SK-N-SH treated with all-trans-retinoic acid at 6 μM for 48 hours (cell line): ENCODE data around the gene SPATA6L.

Experiments
- ATAC-seq: fragments of 200-7000 bp; cut with Tn5 transposase; 3 replicates; pipeline ENCODE4 v1.9.1; 2020; ENCODE audit warnings: mild to moderate bottlenecking, moderate library complexity
- ARNTL ChIP-seq: fragments of 450-650 bp; formaldehyde crosslinking; IDR thresholded peaks from 2 replicates; pipeline ENCODE4 v1.5.0; 2020; ENCODE audit warnings: low read depth, mild to moderate bottlenecking, moderate library complexity, borderline replicate concordance
- BACH2 ChIP-seq: fragments of 250-450 bp; sonication (Bioruptor Pico); IDR thresholded peaks from 2 replicates; pipeline ENCODE4 v1.9.0; 2021; ENCODE audit warnings: mild to moderate bottlenecking, borderline replicate concordance
- CSDC2 ChIP-seq: fragments of 250-450 bp; sonication (Bioruptor Pico); IDR thresholded peaks from 2 replicates; pipeline ENCODE4 v1.5.0; 2020; ENCODE audit warnings: mild to moderate bottlenecking, moderate library complexity
- ESRRG ChIP-seq: fragments of 250-450 bp; sonication (Bioruptor Pico); IDR thresholded peaks from 2 replicates; pipeline ENCODE4 v1.6.1; 2021; ENCODE audit warnings: mild to moderate bottlenecking
- GLIS3 ChIP-seq: fragments of 250-450 bp; sonication (Bioruptor Pico); IDR thresholded peaks from 2 replicates; pipeline ENCODE4 v1.5.0; 2020; ENCODE audit warnings: mild to moderate bottlenecking, moderate library complexity
- ISL1 ChIP-seq: fragments of 250-450 bp; sonication (Bioruptor Pico); IDR thresholded peaks from 2 replicates; pipeline ENCODE4 v2.1.2; 2022; ENCODE audit warnings: mild to moderate bottlenecking, moderate library complexity
- OSR1 ChIP-seq: fragments of 250-450 bp; sonication (Bioruptor Pico); IDR thresholded peaks from 2 replicates; pipeline ENCODE4 v1.8.0; 2022; ENCODE audit warnings: moderate library complexity, mild to moderate bottlenecking, inconsistent platforms
- PPARA ChIP-seq: fragments of 250-450 bp; sonication (Bioruptor Pico); IDR thresholded peaks from 2 replicates; pipeline ENCODE4 v1.5.0; 2020; ENCODE audit warnings: mild to moderate bottlenecking, borderline replicate concordance
- RARB ChIP-seq: fragments of 250-450 bp; sonication (Bioruptor Pico); IDR thresholded peaks from 2 replicates; pipeline ENCODE4 v1.8.0; 2021; ENCODE audit warnings: mild to moderate bottlenecking, moderate library complexity
- SNAI2 ChIP-seq: fragments of 250-450 bp; sonication (Bioruptor Pico); IDR thresholded peaks from 2 replicates; pipeline ENCODE4 v1.5.0; 2020; ENCODE audit warnings: mild to moderate bottlenecking, moderate library complexity
- TCF4 ChIP-seq: fragments of 250-450 bp; sonication (Bioruptor Pico); IDR thresholded peaks from 2 replicates; pipeline ENCODE4 v1.8.0; 2021; ENCODE audit warnings: mild to moderate bottlenecking, moderate library complexity, borderline replicate concordance
- TOX ChIP-seq: fragments of 250-450 bp; sonication (Bioruptor Pico); IDR thresholded peaks from 2 replicates; pipeline ENCODE4 v1.8.0; 2021; ENCODE audit warnings: mild to moderate bottlenecking, moderate library complexity, borderline replicate concordance
- ZC3H10 ChIP-seq: fragments of 250-450 bp; sonication (Bioruptor Pico); IDR thresholded peaks from 2 replicates; pipeline ENCODE4 v1.5.1; 2021; ENCODE audit warnings: mild to moderate bottlenecking, moderate library complexity
- ZFP3 ChIP-seq: fragments of 250-450 bp; sonication (Bioruptor Pico); IDR thresholded peaks from 2 replicates; pipeline ENCODE4 v1.5.0; 2020; ENCODE audit warnings: mild to moderate bottlenecking, moderate library complexity
- ZFP30 ChIP-seq: fragments of 450-650 bp; formaldehyde crosslinking; IDR thresholded peaks from 2 replicates; pipeline ENCODE4 v1.5.0; 2022; ENCODE audit warnings: mild to moderate bottlenecking, moderate library complexity
- ZNF565 ChIP-seq: fragments of 450-650 bp; formaldehyde crosslinking; conservative IDR thresholded peaks from 2 replicates; pipeline ENCODE4 v1.5.0; 2020; ENCODE audit warnings: low read depth, mild to moderate bottlenecking, moderate library complexity
- ZNF70 ChIP-seq: fragments of 450-650 bp; formaldehyde crosslinking; IDR thresholded peaks from 2 replicates; pipeline ENCODE4 v1.5.0; 2020; ENCODE audit warnings: mild to moderate bottlenecking, moderate library complexity
- ZNF8 ChIP-seq: fragments of 450-650 bp; formaldehyde crosslinking; IDR thresholded peaks from 2 replicates; pipeline ENCODE4 v1.5.0; 2020; ENCODE audit warnings: mild to moderate bottlenecking, moderate library complexity
- TF ChIP-seq, protein P1 (sequence below): fragments of 250-450 bp; sonication (Bioruptor Pico); IDR thresholded peaks from 2 replicates; pipeline ENCODE4 v1.5.1; 2021; ENCODE audit warnings: mild to moderate bottlenecking, moderate library complexity
- TF ChIP-seq, protein P2 (sequence below): fragments of 250-450 bp; sonication (Bioruptor Pico); IDR thresholded peaks from 2 replicates; pipeline ENCODE4 v1.8.0; 2020; ENCODE audit warnings: mild to moderate bottlenecking, moderate library complexity, borderline replicate concordance
- TF ChIP-seq, protein P3 (sequence below): fragments of 250-450 bp; sonication (Bioruptor Pico); IDR thresholded peaks from 2 replicates; pipeline ENCODE4 v1.5.0; 2020; ENCODE audit warnings: mild to moderate bottlenecking, moderate library complexity
- TF ChIP-seq, protein P4 (sequence below): fragments of 250-450 bp; sonication (Bioruptor Pico); IDR thresholded peaks from 2 replicates; pipeline ENCODE4 v1.5.1; 2020; ENCODE audit warnings: low read depth, mild to moderate bottlenecking, moderate library complexity
- TF ChIP-seq, protein P5 (sequence below): fragments of 250-450 bp; sonication (Bioruptor Pico); IDR thresholded peaks from 2 replicates; pipeline ENCODE4 v1.8.0; 2021; ENCODE audit warnings: low read depth, mild to moderate bottlenecking, moderate library complexity, borderline replicate concordance

SPATA6L gene

DNA sequence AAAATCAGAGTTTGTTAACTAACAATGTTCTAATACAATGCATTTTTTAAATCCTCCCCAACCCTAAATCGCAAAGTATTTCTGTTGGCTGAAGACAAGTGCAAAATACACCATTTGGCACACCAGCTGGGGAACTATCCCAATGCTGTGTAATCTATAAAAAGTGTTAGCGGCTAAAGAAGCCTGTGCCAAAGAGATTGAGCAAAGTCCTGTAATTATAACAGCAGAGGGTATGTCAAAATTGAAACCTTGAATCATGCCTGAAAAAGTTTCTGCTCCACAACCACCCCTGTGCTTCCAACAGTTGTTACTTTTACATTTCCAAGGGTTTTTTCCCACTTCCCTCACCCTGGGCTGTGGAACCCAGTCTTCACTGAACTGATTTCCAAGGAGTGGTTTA, 87.3 kb downstream of the SPATA6L start:
- no peak for ATAC-seq
- TF ChIP-seq, protein P1, sequence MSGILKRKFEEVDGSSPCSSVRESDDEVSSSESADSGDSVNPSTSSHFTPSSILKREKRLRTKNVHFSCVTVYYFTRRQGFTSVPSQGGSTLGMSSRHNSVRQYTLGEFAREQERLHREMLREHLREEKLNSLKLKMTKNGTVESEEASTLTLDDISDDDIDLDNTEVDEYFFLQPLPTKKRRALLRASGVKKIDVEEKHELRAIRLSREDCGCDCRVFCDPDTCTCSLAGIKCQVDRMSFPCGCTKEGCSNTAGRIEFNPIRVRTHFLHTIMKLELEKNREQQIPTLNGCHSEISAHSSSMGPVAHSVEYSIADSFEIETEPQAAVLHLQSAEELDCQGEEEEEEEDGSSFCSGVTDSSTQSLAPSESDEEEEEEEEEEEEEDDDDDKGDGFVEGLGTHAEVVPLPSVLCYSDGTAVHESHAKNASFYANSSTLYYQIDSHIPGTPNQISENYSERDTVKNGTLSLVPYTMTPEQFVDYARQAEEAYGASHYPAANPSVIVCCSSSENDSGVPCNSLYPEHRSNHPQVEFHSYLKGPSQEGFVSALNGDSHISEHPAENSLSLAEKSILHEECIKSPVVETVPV (CRISPR knock-in tag) = no peak
- TF ChIP-seq OSR1 (CRISPR knock-in tag) = no peak
- no peak for TF ChIP-seq ZNF8 (CRISPR knock-in tag)
- no peak for TF ChIP-seq ISL1 (CRISPR knock-in tag)
- TF ChIP-seq CSDC2 = no peak
- TF ChIP-seq, protein P2, sequence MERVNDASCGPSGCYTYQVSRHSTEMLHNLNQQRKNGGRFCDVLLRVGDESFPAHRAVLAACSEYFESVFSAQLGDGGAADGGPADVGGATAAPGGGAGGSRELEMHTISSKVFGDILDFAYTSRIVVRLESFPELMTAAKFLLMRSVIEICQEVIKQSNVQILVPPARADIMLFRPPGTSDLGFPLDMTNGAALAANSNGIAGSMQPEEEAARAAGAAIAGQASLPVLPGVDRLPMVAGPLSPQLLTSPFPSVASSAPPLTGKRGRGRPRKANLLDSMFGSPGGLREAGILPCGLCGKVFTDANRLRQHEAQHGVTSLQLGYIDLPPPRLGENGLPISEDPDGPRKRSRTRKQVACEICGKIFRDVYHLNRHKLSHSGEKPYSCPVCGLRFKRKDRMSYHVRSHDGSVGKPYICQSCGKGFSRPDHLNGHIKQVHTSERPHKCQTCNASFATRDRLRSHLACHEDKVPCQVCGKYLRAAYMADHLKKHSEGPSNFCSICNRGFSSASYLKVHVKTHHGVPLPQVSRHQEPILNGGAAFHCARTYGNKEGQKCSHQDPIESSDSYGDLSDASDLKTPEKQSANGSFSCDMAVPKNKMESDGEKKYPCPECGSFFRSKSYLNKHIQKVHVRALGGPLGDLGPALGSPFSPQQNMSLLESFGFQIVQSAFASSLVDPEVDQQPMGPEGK (CRISPR knock-in tag) = no peak
- TF ChIP-seq ESRRG = no peak
- no peak for TF ChIP-seq ZNF70 (CRISPR knock-in tag)
- TF ChIP-seq TOX (CRISPR knock-in tag) = no peak
- TF ChIP-seq ZNF565 (CRISPR knock-in tag) = no peak
- TF ChIP-seq ARNTL (CRISPR knock-in tag) = no peak
- TF ChIP-seq, protein P3, sequence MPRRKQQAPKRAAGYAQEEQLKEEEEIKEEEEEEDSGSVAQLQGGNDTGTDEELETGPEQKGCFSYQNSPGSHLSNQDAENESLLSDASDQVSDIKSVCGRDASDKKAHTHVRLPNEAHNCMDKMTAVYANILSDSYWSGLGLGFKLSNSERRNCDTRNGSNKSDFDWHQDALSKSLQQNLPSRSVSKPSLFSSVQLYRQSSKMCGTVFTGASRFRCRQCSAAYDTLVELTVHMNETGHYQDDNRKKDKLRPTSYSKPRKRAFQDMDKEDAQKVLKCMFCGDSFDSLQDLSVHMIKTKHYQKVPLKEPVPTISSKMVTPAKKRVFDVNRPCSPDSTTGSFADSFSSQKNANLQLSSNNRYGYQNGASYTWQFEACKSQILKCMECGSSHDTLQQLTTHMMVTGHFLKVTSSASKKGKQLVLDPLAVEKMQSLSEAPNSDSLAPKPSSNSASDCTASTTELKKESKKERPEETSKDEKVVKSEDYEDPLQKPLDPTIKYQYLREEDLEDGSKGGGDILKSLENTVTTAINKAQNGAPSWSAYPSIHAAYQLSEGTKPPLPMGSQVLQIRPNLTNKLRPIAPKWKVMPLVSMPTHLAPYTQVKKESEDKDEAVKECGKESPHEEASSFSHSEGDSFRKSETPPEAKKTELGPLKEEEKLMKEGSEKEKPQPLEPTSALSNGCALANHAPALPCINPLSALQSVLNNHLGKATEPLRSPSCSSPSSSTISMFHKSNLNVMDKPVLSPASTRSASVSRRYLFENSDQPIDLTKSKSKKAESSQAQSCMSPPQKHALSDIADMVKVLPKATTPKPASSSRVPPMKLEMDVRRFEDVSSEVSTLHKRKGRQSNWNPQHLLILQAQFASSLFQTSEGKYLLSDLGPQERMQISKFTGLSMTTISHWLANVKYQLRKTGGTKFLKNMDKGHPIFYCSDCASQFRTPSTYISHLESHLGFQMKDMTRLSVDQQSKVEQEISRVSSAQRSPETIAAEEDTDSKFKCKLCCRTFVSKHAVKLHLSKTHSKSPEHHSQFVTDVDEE (CRISPR knock-in tag) = no peak
- TF ChIP-seq ZC3H10 (CRISPR knock-in tag) = no peak
- TF ChIP-seq ZFP30 = no peak
- no peak for TF ChIP-seq RARB (CRISPR knock-in tag)
- no peak for TF ChIP-seq TCF4 (CRISPR knock-in tag)

DNA sequence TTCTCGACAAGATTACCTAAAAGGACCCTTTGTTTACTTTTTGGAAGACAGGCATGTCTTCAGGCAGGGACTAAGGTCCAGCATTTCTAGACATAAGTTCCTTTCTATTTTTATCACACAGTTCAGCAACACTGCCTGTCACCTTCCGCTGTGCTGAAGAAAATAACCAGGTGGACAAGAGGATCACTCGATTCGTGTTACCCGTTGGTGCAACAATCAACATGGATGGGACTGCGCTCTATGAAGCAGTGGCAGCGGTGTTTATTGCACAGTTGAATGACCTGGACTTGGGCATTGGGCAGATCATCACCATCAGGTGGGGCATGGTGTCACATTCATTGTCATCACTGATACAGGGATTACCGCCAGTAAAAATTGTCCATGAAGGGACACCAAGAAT, 89.8 kb downstream of the SPATA6L start:
- no peak for ATAC-seq
- TF ChIP-seq ZFP3 (CRISPR knock-in tag) (no peak), BACH2 (no peak), ZC3H10 (CRISPR knock-in tag) (no peak)

DNA sequence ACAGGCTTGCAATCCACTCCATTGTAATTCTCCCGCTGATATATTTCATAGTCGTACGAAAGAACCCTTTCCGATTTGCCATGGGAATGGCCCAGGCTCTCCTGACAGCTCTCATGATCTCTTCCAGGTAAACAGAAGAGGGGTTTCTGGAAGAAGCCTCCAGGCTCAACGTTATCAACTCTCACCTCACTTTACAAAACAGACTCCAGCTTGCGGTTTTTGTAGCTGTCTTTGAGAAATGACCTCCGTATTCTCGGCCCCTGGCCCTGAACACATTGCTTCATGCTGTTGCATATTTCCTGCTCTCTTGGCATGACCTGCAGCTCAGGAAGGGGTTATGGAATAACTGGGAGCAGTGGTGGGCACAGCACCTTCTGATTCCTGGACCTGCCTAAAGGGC, 90.3 kb downstream of the SPATA6L start:
- TF ChIP-seq ZNF8 (CRISPR knock-in tag) (no peak), TCF4 (CRISPR knock-in tag) (no peak), ZNF70 (CRISPR knock-in tag) (no peak), OSR1 (CRISPR knock-in tag) (no peak), CSDC2 (no peak), GLIS3 (CRISPR knock-in tag) (no peak), PPARA (no peak), ESRRG (no peak), ISL1 (CRISPR knock-in tag) (no peak), ZFP30 (no peak), ZC3H10 (CRISPR knock-in tag) (no peak), ARNTL (CRISPR knock-in tag) (no peak), SNAI2 (no peak)
- TF ChIP-seq, protein P4, sequence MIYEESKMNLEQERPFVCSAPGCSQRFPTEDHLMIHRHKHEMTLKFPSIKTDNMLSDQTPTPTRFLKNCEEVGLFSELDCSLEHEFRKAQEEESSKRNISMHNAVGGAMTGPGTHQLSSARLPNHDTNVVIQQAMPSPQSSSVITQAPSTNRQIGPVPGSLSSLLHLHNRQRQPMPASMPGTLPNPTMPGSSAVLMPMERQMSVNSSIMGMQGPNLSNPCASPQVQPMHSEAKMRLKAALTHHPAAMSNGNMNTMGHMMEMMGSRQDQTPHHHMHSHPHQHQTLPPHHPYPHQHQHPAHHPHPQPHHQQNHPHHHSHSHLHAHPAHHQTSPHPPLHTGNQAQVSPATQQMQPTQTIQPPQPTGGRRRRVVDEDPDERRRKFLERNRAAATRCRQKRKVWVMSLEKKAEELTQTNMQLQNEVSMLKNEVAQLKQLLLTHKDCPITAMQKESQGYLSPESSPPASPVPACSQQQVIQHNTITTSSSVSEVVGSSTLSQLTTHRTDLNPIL = no peak
- TF ChIP-seq, protein P5, sequence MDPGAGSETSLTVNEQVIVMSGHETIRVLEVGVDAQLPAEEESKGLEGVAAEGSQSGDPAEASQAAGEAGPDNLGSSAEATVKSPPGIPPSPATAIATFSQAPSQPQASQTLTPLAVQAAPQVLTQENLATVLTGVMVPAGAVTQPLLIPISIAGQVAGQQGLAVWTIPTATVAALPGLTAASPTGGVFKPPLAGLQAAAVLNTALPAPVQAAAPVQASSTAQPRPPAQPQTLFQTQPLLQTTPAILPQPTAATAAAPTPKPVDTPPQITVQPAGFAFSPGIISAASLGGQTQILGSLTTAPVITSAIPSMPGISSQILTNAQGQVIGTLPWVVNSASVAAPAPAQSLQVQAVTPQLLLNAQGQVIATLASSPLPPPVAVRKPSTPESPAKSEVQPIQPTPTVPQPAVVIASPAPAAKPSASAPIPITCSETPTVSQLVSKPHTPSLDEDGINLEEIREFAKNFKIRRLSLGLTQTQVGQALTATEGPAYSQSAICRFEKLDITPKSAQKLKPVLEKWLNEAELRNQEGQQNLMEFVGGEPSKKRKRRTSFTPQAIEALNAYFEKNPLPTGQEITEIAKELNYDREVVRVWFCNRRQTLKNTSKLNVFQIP = no peak
- TF ChIP-seq, protein P1 (CRISPR knock-in tag) = no peak
- TF ChIP-seq, protein P2 (CRISPR knock-in tag) = no peak
- ATAC-seq = no peak
